Ascending aorta (tissue), 2 donors: ENCODE measurements around the gene MT1E. TPM values are rescaled to one million over a fixed set of nuclear protein-coding genes. Genes with fewer than 3 reads are reported as not detected.
A peak's percentile ranks its signal among the peaks of the same experiment; 100 is the strongest.

Experiments
- DNase-seq, 2 donors: peaks; one replicate each; pipeline ENCODE4 v3.0.0-alpha.2; 2019; ENCODE audit warnings: low spot score in 2 of 2
- H3K27ac ChIP-seq, 2 donors: fragments of 200-600 bp; sonication (generic); one replicate each; pipeline ENCODE4 v1.5.1; 2016 to 2017; ENCODE audit warnings: mild to moderate bottlenecking in 1 of 2
- H3K27me3 ChIP-seq: fragments of 200-600 bp; sonication (generic); one replicate; pipeline ENCODE4 v1.5.1; 2017
- H3K36me3 ChIP-seq, 2 donors: fragments of 200-600 bp; sonication (generic); one replicate each; pipeline ENCODE4 v1.5.1; 2016
- H3K4me1 ChIP-seq, 2 donors: fragments of 200-600 bp; sonication (generic); one replicate each; pipeline ENCODE4 v1.5.1; 2016 to 2017; ENCODE audit warnings: mild to moderate bottlenecking in 1 of 2
- H3K4me3 ChIP-seq, 2 donors: fragments of 200-600 bp; sonication (generic); one replicate each; pipeline ENCODE4 v1.5.1; 2016 to 2017; ENCODE audit warnings: mild to moderate bottlenecking in 1 of 2
- H3K9me3 ChIP-seq, 2 donors: fragments of 200-600 bp; sonication (generic); one replicate each; pipeline ENCODE4 v1.5.1; 2016
- intact Hi-C: fragments of 100-400 bp; cut with DNase I; formaldehyde crosslinking; loops from one replicate; pipeline ENCODE4 v1.15.1; 2023
- total RNA-seq: library from RNA; depleted of rRNA; stranded (reverse); fragments of >200 nt; gene quantifications from one replicate; pipeline ENCODE4 v1.1.0, GENCODE V29; 2016
- TF ChIP-seq, protein P1 (sequence below), 3 experiments: fragments of 200-600 bp in 2 of 3; fragments of 450-650 bp in 1 of 3; sonication (generic) in 2 of 3; IDR thresholded peaks; one replicate each; pipeline ENCODE4 v1.5.1; 2016 to 2019; ENCODE audit warnings: antibody characterized with exemption in 3 of 3, mild to moderate bottlenecking in 1 of 3, moderate library complexity in 1 of 3

Gene MT1E
- total RNA-seq, 1 donor from 2014 or later: 456 TPM

DNA sequence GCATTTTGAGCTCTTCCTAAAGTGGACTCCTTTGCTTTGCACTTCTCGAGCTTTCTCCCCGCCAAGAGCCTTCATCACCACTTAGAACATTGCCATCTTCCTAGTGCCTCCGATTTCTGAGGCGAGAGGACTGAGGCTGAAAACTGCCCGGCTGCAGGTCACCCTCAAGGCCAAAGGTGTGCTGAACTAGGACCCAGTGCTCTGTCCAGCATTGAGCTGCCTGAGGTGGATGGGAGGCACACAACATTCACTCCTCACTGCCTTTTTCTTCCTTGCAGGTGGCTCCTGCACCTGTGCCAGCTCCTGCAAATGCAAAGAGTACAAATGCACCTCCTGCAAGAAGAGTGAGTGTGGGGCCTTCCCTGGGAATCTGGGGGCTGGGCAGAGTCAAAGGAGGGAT is 18.3 kb downstream of the MT1E start:
- peak overlapping the region; percentile 48 to 62 for H3K4me3 ChIP-seq
- no peaks in the 10 kb centered on the region for H3K36me3 ChIP-seq
- DNase-seq: no peak
- TF ChIP-seq, protein P1, sequence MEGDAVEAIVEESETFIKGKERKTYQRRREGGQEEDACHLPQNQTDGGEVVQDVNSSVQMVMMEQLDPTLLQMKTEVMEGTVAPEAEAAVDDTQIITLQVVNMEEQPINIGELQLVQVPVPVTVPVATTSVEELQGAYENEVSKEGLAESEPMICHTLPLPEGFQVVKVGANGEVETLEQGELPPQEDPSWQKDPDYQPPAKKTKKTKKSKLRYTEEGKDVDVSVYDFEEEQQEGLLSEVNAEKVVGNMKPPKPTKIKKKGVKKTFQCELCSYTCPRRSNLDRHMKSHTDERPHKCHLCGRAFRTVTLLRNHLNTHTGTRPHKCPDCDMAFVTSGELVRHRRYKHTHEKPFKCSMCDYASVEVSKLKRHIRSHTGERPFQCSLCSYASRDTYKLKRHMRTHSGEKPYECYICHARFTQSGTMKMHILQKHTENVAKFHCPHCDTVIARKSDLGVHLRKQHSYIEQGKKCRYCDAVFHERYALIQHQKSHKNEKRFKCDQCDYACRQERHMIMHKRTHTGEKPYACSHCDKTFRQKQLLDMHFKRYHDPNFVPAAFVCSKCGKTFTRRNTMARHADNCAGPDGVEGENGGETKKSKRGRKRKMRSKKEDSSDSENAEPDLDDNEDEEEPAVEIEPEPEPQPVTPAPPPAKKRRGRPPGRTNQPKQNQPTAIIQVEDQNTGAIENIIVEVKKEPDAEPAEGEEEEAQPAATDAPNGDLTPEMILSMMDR (IDR thresholded peaks at IDR 0.05): no peak
- H3K27me3 ChIP-seq: no peaks in the 10 kb centered on the region
- intact Hi-C loops: loop anchor here (5.0 kb wide), 1 partner anchor 127 kb away; no protein-coding TSS in a partner anchor
- no peaks in the 10 kb centered on the region for H3K9me3 ChIP-seq
- H3K27ac ChIP-seq: peak overlapping the region; percentile 62 to 78
- peaks cover 6 to 17% of the 10 kb centered on the region in 2 donors for H3K4me1 ChIP-seq

DNA sequence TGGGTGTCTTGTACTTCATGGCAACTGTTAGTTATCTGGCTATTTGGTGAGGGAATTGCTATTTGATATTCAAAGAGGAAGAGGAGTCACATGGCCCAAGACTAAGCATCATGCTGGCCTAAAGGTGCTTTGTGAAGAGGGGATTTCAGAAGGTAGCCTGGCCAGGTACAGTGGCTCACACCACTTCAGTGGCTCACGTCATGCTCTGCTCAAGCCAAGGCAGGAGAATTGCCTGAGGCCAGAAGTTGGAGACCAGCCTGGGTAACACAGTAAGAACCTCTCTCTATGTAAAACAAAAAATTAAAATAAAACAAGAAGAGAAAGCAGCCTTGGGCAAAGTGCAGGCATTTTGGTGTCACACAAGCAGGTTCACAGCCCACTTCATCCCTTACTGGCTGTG is 19.7 kb downstream of the MT1E start:
- no peaks in the 10 kb centered on the region for H3K27me3 ChIP-seq
- H3K4me3 ChIP-seq: no peak overlapping the region
- no peaks in the 10 kb centered on the region for H3K36me3 ChIP-seq
- peaks cover 6 to 12% of the 10 kb centered on the region in 2 donors for H3K4me1 ChIP-seq
- DNase-seq: no peak
- intact Hi-C loops: no loop called here
- H3K9me3 ChIP-seq: no peaks in the 10 kb centered on the region
- TF ChIP-seq, protein P1 (IDR thresholded peaks at IDR 0.05): no peak
- no peak overlapping the region for H3K27ac ChIP-seq

DNA sequence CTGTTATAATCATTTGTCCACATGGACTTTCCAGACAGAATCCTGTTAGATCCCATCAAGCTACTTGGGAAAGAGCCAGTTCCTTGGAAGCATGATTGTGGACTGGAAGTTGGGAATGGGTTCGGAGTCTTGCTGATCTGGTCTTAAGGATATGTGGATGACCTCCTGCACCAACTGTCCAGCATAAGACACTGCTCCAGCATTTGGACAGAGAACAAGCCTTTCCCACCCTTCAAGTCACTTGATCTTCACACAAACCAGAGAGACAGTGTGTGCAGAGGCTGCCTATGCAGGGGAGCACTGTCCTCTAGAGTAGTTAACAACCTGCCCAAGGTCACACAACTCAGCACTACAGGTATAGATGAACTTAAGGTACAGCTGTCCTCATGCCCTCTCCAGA is 20.3 kb downstream of the MT1E start:
- intact Hi-C loops: no loop called here
- Histone ChIP-seq H3K4me1 (peaks cover 6 to 12% of the 10 kb centered on the region in 2 donors), H3K36me3 (no peaks in the 10 kb centered on the region), H3K27me3 (no peaks in the 10 kb centered on the region), H3K4me3 (no peak overlapping the region), H3K9me3 (no peaks in the 10 kb centered on the region), H3K27ac (no peak overlapping the region)
- TF ChIP-seq, protein P1 (IDR thresholded peaks at IDR 0.05): no peak
- DNase-seq: no peak

DNA sequence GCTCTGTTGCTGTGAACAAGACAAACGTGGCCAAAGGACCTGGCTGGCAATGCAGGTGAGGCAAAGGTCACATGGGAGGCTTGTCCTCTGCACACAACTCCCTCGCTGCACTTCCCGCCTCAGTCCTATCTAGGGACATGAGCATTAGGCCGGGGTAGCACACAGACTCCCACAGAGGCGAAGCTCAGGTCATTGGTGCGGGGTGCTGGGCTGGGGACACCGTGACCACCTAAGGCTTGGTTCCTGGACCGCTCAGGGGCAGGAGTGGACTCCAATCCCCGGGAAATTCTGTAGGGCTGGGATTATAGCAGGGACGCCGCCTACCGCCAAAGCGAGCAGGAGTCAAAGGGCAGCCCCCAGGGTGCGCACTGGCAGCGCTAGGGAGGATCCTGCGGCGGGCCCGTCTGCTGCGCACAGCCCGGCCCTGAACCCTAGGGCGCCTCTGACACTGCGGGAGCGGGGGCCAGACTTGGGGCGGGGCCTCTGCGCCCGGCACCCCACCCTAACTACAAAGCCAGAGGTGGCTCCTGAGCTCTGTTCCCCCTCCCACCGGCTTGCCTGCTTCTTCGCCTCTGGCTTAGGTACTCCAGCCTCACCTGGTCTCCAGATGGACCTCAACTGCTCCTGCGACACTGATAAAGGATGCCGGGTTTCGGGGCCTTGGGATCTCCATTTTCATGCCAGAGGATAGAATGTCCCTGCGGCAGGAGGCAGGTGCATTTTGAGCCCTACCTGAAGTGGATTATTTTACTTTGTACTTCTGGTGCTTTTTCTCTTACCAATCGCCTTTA is 22.3 kb downstream of the MT1E start:
- intact Hi-C loops: no loop called here
- H3K27ac ChIP-seq: no peak overlapping the region
- DNase-seq: no peak
- H3K36me3 ChIP-seq: no peaks in the 10 kb centered on the region
- H3K27me3 ChIP-seq: no peaks in the 10 kb centered on the region
- TF ChIP-seq, protein P1 (IDR thresholded peaks at IDR 0.05): no peak
- H3K9me3 ChIP-seq: no peaks in the 10 kb centered on the region
- H3K4me1 ChIP-seq: peaks cover 6 to 10% of the 10 kb centered on the region in 2 donors
- H3K4me3 ChIP-seq: no peak overlapping the region

DNA sequence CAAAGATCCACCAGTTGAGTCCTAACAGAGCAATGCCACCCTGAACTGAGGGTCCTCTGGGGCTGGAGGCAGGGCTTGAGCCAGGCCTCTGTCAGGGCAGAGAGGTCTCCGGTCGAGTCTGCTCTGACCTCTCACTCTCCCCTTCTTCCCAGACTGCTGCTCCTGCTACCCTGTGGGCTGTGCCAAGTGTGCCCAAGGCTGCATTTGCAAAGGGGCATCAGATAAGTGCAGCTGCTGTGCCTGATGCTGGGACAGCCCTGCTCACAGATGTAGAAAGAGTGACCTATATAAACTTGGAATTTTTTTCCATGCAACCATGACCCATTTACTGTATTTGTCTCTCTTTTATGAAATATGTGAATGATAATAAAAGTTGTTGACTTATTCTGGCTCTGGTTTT is 23.7 kb downstream of the MT1E start:
- intact Hi-C loops: no loop called here
- TF ChIP-seq, protein P1 (IDR thresholded peaks at IDR 0.05): no peak

More for the DNA sequence above, 23.7 kb downstream of the MT1E start:
- Histone ChIP-seq H3K9me3 (no peaks in the 10 kb centered on the region), H3K36me3 (no peaks in the 10 kb centered on the region), H3K27ac (no peak overlapping the region), H3K4me1 (no peaks in the 10 kb centered on the region), H3K4me3 (no peak overlapping the region), H3K27me3 (no peaks in the 10 kb centered on the region)
- no peak for DNase-seq
